Sigmoid colon (tissue), 7 donors: ENCODE results near the gene CFAP45. TPM values are rescaled to one million over a fixed set of nuclear protein-coding genes. Genes with fewer than 3 reads are reported as not detected.

Experiments used
- DNase-seq: peaks from one replicate; pipeline ENCODE4 v3.0.0-alpha.2; 2019
- H3K27ac ChIP-seq, 4 donors: fragments of 200-600 bp; sonication (generic); one replicate each; pipeline ENCODE4 v1.5.1; 2016 to 2019; ENCODE audit warnings: mild to moderate bottlenecking in 1 of 4
- H3K27me3 ChIP-seq, 3 donors: fragments of 200-600 bp; sonication (generic); one replicate each; pipeline ENCODE4 v1.5.1; 2019; ENCODE audit warnings: mild to moderate bottlenecking in 1 of 3
- H3K36me3 ChIP-seq, 4 donors: fragments of 200-600 bp; sonication (generic); one replicate each; pipeline ENCODE4 v1.5.1; 2016 to 2019
- H3K4me1 ChIP-seq, 4 donors: fragments of 200-600 bp; sonication (generic); one replicate each; pipeline ENCODE4 v1.5.1; 2017 to 2019
- H3K4me3 ChIP-seq, 4 donors: fragments of 200-600 bp; sonication (generic); one replicate each; pipeline ENCODE4 v1.5.1; 2017 to 2019; ENCODE audit warnings: mild to moderate bottlenecking in 2 of 4, moderate library complexity in 1 of 4
- H3K9me3 ChIP-seq, 4 donors: fragments of 200-600 bp in 3 of 4; sonication (generic) in 3 of 4; one replicate each; pipeline versions ENCODE4 v1.5.1 to v1.6.1; 2013 to 2019
- EP300 ChIP-seq, 4 donors: sonication (generic); formaldehyde crosslinking; IDR thresholded peaks; one replicate each; pipeline ENCODE4 v1.6.1; 2017; ENCODE audit warnings: antibody characterized with exemption in 4 of 4
- POLR2A ChIP-seq, 2 donors: fragments of 450-650 bp; IDR thresholded peaks; one replicate each; pipeline ENCODE4 v1.6.1; 2016; ENCODE audit warnings: antibody characterized with exemption in 2 of 2, mild to moderate bottlenecking in 2 of 2, moderate library complexity in 2 of 2
- POLR2AphosphoS5 ChIP-seq, 4 donors: sonication (generic); formaldehyde crosslinking; IDR thresholded peaks; one replicate each; pipeline ENCODE4 v1.6.1; 2017; ENCODE audit warnings: antibody characterized with exemption in 4 of 4
- WGBS, 2 donors: extraction: QIAGEN DNeasy Blood & Tissue Kit; methylation state at CpG; one replicate each; pipeline ENCODE4 v1.1.7; 2013; 5-methylcytosine and 5-hydroxymethylcytosine counted together
- intact Hi-C: fragments of 100-400 bp; cut with DNase I; formaldehyde crosslinking; loops from one replicate; pipeline ENCODE4 v1.15.1; 2023
- polyA plus RNA-seq, 3 donors: library from polyadenylated mRNA; stranded (reverse); fragments of 200-250 nt; gene quantifications; one replicate each; pipeline ENCODE4 v1.2.3, GENCODE V29; 2013
- total RNA-seq, 4 donors: library from RNA; depleted of rRNA; stranded (reverse); fragments of >200 nt; gene quantifications; one replicate each; pipeline ENCODE4 v1.1.0, GENCODE V29; 2016
- TF ChIP-seq, protein P1 (sequence below), 4 experiments: fragments of 450-650 bp in 3 of 4; fragments of 200-600 bp in 1 of 4; IDR thresholded peaks; one replicate each; pipeline ENCODE4 v1.5.1; 2016 to 2019; ENCODE audit warnings: antibody characterized with exemption in 4 of 4, mild to moderate bottlenecking in 3 of 4, moderate library complexity in 2 of 4
- donor health status: healthy with polysubstance abuse.
- donor health status: Bipolar disorder and iron deficiency.
- donor health status: healthy.

CFAP45 gene
- total and polyA plus RNA-seq, 7 donors = 0.29 to 1.8 (median 1.0) TPM; not detected in 3

DNA sequence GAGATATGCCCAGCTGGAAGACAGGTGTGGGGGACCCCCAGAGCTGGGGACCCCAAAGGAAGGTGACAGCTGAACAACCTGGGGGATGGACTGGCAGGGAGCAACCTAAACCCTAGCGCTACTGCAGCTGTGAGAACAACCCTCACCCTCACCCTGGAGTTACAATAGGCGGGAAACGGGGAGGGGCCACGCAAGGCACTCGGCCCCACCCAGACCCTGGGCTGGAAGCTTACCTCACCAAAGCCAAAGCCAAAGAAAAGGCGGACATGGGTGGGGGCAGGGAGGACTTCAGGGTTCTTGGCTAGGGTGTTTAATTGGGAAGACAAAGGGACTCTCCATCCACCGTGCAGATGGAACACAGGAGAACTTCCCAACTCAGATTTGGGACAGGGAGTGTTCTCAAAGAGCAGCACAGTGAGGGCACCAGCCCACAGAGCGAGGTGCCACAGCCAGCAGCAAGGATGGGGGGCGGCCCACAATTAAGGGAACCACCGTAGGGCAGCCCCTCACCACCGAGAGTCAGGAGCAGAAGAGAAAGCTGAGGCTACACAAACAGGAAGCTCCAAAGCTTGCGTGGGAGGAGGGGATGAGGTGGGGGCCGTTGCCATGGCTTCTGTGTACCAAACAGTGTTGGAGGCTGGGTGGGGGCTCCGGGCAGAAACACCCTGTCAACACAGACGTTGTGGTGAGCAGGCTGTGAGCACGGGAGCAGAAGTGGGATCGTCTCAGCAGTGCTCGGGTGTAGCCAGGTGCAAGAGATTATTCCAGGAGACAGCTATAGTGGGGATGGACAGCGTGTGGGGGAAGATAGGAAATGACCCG is 23.4 kb upstream of the CFAP45 start:
- peak; percentile 91 for DNase-seq
- TF ChIP-seq POLR2AphosphoS5 (IDR thresholded peaks at IDR 0.05) (peak; percentile 57 to 82 (median 66)), EP300 (IDR thresholded peaks at IDR 0.05) (peak in 1 of 4 donors; percentile 33), POLR2A (IDR thresholded peaks at IDR 0.05) (no peak)
- TF ChIP-seq, protein P1, sequence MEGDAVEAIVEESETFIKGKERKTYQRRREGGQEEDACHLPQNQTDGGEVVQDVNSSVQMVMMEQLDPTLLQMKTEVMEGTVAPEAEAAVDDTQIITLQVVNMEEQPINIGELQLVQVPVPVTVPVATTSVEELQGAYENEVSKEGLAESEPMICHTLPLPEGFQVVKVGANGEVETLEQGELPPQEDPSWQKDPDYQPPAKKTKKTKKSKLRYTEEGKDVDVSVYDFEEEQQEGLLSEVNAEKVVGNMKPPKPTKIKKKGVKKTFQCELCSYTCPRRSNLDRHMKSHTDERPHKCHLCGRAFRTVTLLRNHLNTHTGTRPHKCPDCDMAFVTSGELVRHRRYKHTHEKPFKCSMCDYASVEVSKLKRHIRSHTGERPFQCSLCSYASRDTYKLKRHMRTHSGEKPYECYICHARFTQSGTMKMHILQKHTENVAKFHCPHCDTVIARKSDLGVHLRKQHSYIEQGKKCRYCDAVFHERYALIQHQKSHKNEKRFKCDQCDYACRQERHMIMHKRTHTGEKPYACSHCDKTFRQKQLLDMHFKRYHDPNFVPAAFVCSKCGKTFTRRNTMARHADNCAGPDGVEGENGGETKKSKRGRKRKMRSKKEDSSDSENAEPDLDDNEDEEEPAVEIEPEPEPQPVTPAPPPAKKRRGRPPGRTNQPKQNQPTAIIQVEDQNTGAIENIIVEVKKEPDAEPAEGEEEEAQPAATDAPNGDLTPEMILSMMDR (IDR thresholded peaks at IDR 0.05) = no peak
- Histone ChIP-seq H3K36me3 (peaks cover 8 to 25% (median 17%) of the 10 kb centered on the region in 4 donors), H3K27me3 (no peaks in the 10 kb centered on the region), H3K9me3 (no peaks in the 10 kb centered on the region), H3K27ac (peak overlapping the region; percentile 86 to 98 (median 95)), H3K4me1 (peaks cover 0 to 53% (median 36%) of the 10 kb centered on the region in 4 donors), H3K4me3 (peak overlapping the region; percentile 70 to 80 (median 76))
- WGBS, 2 donors = 1% methylated on average over 20 of the region's 20 CpGs
- intact Hi-C loops = loop anchor here (2.0 to 10.0 kb wide), 2 partner anchors 69 to 139 kb away; partner anchors contain the start of gene DUSP23

DNA sequence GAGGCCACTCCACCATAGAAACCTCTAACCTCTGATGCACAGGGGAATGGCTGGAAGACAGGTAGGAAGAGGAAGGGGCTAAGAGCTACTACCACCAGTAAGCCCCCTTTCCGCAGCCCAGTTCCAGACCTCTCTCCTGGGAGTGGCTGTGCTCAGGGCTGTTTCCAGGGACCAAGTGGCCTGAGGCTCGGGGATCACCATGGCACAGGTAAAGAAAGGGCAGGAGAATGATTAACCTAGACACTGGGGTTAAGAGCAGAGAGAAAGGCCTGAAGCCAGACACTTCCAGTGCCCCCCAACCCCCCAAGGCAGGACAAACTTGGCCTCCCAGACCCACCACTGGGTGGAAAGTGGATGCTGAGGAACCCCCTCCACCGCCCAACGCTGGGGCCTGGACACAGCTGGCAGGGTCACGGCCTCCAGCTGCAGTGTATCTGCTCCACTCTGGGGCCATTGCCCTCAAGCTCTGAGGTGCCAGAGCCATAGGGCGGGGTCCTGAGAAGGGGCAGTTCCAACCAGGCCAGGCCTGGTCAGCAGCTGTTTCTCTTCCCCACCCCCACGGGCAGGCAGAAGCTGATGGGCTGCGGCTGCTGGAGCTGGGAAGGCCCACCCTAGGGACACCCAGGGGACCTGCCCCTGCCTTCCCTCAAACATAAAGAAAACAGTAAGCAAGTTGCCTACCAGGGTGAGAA is 22.7 kb upstream of the CFAP45 start:
- no peak for TF ChIP-seq POLR2A (IDR thresholded peaks at IDR 0.05)
- no peak for TF ChIP-seq POLR2AphosphoS5 (IDR thresholded peaks at IDR 0.05)
- no peak for TF ChIP-seq EP300 (IDR thresholded peaks at IDR 0.05)
- TF ChIP-seq, protein P1 (IDR thresholded peaks at IDR 0.05) = no peak
- WGBS, 2 donors = 20 to 24% methylated on average over 8 of the region's 8 CpGs
- peak overlapping the region; percentile 86 to 98 (median 95) for H3K27ac ChIP-seq
- H3K4me3 ChIP-seq = peak overlapping the region; percentile 0 to 80 (median 72)
- H3K4me1 ChIP-seq = peaks cover 0 to 57% (median 36%) of the 10 kb centered on the region in 4 donors
- H3K36me3 ChIP-seq = peaks cover 9 to 32% (median 24%) of the 10 kb centered on the region in 4 donors
- no peaks in the 10 kb centered on the region for H3K9me3 ChIP-seq
- intact Hi-C loops = loop anchor here (10.0 kb wide), 1 partner anchor 138 kb away; the partner anchor contains the start of gene DUSP23
- no peaks in the 10 kb centered on the region for H3K27me3 ChIP-seq
- peak; percentile 75 for DNase-seq

DNA sequence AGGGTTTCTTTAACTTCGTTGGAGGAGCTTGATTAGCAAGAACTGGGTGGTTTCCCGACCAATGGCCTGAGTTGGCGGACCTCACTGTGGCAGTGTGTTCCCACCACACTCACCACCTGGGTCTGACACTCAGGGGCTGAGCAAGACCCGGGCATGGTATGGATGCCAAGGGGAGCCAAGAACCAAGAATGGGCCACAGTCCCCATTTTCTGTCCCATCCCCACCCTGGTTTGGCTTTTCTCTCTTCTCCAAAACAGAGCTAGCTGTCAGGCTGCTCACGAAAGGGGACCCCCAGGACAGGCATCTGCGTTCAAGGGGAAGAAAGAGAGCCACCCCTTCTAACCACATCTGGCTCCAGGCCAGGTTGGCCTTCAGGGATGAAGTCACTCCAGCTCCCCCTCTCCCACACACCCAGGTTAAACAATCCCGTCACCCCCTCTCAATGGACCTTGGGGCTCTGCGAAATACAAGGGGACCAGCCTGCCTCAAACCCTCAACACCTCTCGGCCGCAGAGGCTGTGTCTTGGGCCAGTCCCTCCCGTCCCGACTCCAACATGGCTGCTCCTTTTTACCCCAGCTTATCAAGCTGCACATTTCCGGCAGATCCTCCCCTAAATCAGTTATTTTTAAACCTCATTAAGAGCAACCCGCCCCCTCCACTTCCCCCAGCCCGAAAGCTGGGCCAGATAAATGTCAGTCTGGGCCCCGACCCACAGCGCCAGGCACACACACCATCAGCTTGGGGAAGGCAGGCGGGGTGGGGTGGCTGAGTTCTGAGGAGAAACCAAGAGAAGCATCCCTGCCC is 21.9 kb upstream of the CFAP45 start:
- peaks cover 9 to 39% (median 26%) of the 10 kb centered on the region in 4 donors for H3K36me3 ChIP-seq
- H3K4me3 ChIP-seq = peak overlapping the region in 3 of 4 donors; percentile 70 to 80 (median 74)
- TF ChIP-seq EP300 (IDR thresholded peaks at IDR 0.05) (no peak), POLR2AphosphoS5 (IDR thresholded peaks at IDR 0.05) (no peak), POLR2A (IDR thresholded peaks at IDR 0.05) (no peak)
- TF ChIP-seq, protein P1 (IDR thresholded peaks at IDR 0.05) = no peak
- peak overlapping the region; percentile 86 to 98 (median 95) for H3K27ac ChIP-seq
- 30 to 64% methylated on average over 18 of the region's 18 CpGs for WGBS, 2 donors
- intact Hi-C loops = loop anchor here (10.0 kb wide), 1 partner anchor 137 kb away; the partner anchor contains the start of gene DUSP23
- H3K9me3 ChIP-seq = no peaks in the 10 kb centered on the region
- H3K27me3 ChIP-seq = no peaks in the 10 kb centered on the region
- DNase-seq = no peak
- peaks cover 0 to 59% (median 36%) of the 10 kb centered on the region in 4 donors for H3K4me1 ChIP-seq

DNA sequence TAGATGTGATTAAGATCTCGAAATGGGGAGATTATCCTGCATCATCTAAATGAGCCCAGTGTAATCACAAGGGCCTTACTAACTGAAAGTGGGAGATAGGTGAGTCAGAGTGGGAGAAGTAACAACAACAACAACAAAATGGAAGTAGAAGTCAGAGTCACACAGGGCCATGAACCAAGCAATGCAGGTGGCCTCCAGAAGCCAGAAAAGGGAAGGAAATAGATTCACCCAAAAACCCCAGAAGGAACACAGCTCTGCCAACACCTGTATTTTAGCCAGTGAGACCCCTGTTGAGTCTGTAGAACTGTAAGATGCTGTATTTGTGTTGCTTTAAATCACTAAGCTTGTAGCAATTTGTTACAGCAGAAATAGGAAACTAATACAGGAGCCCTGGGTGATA is 21.3 kb upstream of the CFAP45 start:
- Histone ChIP-seq H3K9me3 (no peaks in the 10 kb centered on the region), H3K4me1 (peaks cover 0 to 62% (median 40%) of the 10 kb centered on the region in 4 donors), H3K27ac (peak overlapping the region; percentile 86 to 98 (median 95)), H3K27me3 (no peaks in the 10 kb centered on the region), H3K36me3 (peaks cover 9 to 39% (median 26%) of the 10 kb centered on the region in 4 donors), H3K4me3 (no peak overlapping the region)
- DNase-seq = no peak
- TF ChIP-seq POLR2AphosphoS5 (IDR thresholded peaks at IDR 0.05) (no peak), EP300 (IDR thresholded peaks at IDR 0.05) (no peak), POLR2A (IDR thresholded peaks at IDR 0.05) (no peak)
- TF ChIP-seq, protein P1 (IDR thresholded peaks at IDR 0.05) = no peak
- 33 to 38% methylated on average over 1 of the region's 1 CpG for WGBS, 2 donors
- intact Hi-C loops = loop anchor here (10.0 kb wide), 1 partner anchor 136 kb away; the partner anchor contains the start of gene DUSP23
